HuH-7.5 (cell line): Measurements from ENCODE around the gene ZMYND11.

ENCODE experiments used
- DNase-seq: peaks from one replicate; pipeline ENCODE4 v3.0.0; 2011; ENCODE audit warnings: low spot score

ZMYND11 gene

GRCh38 chr10:200405-200804 is 65.2 kb downstream of the ZMYND11 start:
- DNase-seq, result no peak

GRCh38 chr10:201328-201771 is 66.1 kb downstream of the ZMYND11 start:
- DNase-seq, result no peak

GRCh38 chr10:208616-209015 is 73.4 kb downstream of the ZMYND11 start:
- DNase-seq, result no peak

- DNase-seq, result no peak
Observed at GRCh38 chr10:209357-209756, 74.1 kb downstream of the ZMYND11 start.

- no peak for DNase-seq
Observed at GRCh38 chr10:210297-210696, 75.0 kb downstream of the ZMYND11 start.

GRCh38 chr10:215444-215843 is 80.2 kb downstream of the ZMYND11 start:
- no peak for DNase-seq

- no peak for DNase-seq
Observed at GRCh38 chr10:218798-219197, 83.5 kb downstream of the ZMYND11 start.

- DNase-seq, result no peak
Observed at GRCh38 chr10:219731-220472, 84.6 kb downstream of the ZMYND11 start.

- DNase-seq, result no peak
Observed at GRCh38 chr10:224571-224970, 89.3 kb downstream of the ZMYND11 start.

- no peak for DNase-seq
Observed at GRCh38 chr10:226018-226417, 90.8 kb downstream of the ZMYND11 start.

- DNase-seq, result no peak
Observed at GRCh38 chr10:227014-227413, 91.8 kb downstream of the ZMYND11 start.

- DNase-seq, result no peak
Observed at GRCh38 chr10:228366-228765, 93.1 kb downstream of the ZMYND11 start.

- DNase-seq, result no peak
Observed at GRCh38 chr10:230758-231157, 95.5 kb downstream of the ZMYND11 start.

- no peak for DNase-seq
Observed at GRCh38 chr10:232061-232460, 96.8 kb downstream of the ZMYND11 start.

GRCh38 chr10:232878-233277 is 97.6 kb downstream of the ZMYND11 start:
- no peak for DNase-seq

GRCh38 chr10:234708-235406 is 99.6 kb downstream of the ZMYND11 start:
- DNase-seq, result no peak

- no peak for DNase-seq
Observed at GRCh38 chr10:235915-236314, 100.7 kb downstream of the ZMYND11 start.

GRCh38 chr10:239109-239508 is 103.9 kb downstream of the ZMYND11 start:
- DNase-seq, result peak; percentile 9

- DNase-seq, result no peak
Observed at GRCh38 chr10:241451-241850, 106.2 kb downstream of the ZMYND11 start.

GRCh38 chr10:241966-242643 is 106.8 kb downstream of the ZMYND11 start:
- no peak for DNase-seq

GRCh38 chr10:244227-244626 is 109.0 kb downstream of the ZMYND11 start:
- no peak for DNase-seq

- DNase-seq, result no peak
Observed at GRCh38 chr10:246431-246830, 111.2 kb downstream of the ZMYND11 start.

- no peak for DNase-seq
Observed at GRCh38 chr10:247480-247879, 112.2 kb downstream of the ZMYND11 start.
